B cell (primary cell): ENCODE measurements around the gene CEP112.

Experiments
- CTCF ChIP-seq: fragments of 200-600 bp; IDR thresholded peaks from one replicate; pipeline ENCODE4 v1.8.0; 2022; ENCODE audit warnings: antibody characterized with exemption, mild to moderate bottlenecking
- EZH2 ChIP-seq: IDR thresholded peaks from 2 replicates; pipeline ENCODE4 v1.6.1; 2012; ENCODE audit warnings: borderline replicate concordance, low read depth, mild to moderate bottlenecking, moderate library complexity, low read length; ENCODE audit not compliant: insufficient read depth, poor library complexity, severe bottlenecking

GRCh38 chr17:65901394-65901793, 290.5 kb downstream of the CEP112 start:
- no peak for TF ChIP-seq EZH2
- no peak for TF ChIP-seq CTCF
